Endometrial microvascular endothelial cells (primary cell): Measurements from ENCODE around the gene PTPRM. TPM values are rescaled to one million over a fixed set of nuclear protein-coding genes. Genes with fewer than 3 reads are reported as not detected.

Experiments used
- in situ Hi-C: cut with HindIII; loops from 2 replicates; pipeline ENCODE4 v1.10.0; 2017; ENCODE audit warnings: low sequenced_read_pairs, low pct_unique_long_range_greater_than_20kb; ENCODE audit errors: inconsistent ontology term
- total RNA-seq: library from RNA; depleted of rRNA; stranded (reverse); fragments of >200 nt; gene quantifications from one replicate; pipeline ENCODE4 v1.2.3, GENCODE V29; 2015; ENCODE audit errors: inconsistent ontology term

The PTPRM gene
- total RNA-seq, 1 donor from 2014 or later, result 59.6 TPM

GRCh38 chr18:8231316-8231715 lies 664.2 kb downstream of the PTPRM start:
- in situ Hi-C loops, result no loop called here

- in situ Hi-C loops, result no loop called here
Observed at GRCh38 chr18:8232791-8233190, 665.7 kb downstream of the PTPRM start.

- in situ Hi-C loops, result no loop called here
Observed at GRCh38 chr18:8235894-8236293, 668.8 kb downstream of the PTPRM start.

GRCh38 chr18:8238507-8238906 lies 671.4 kb downstream of the PTPRM start:
- in situ Hi-C loops, result no loop called here

GRCh38 chr18:8241731-8242130 lies 674.6 kb downstream of the PTPRM start:
- in situ Hi-C loops, result no loop called here

- in situ Hi-C loops, result no loop called here
Observed at GRCh38 chr18:8242151-8242696, 675.1 kb downstream of the PTPRM start.

GRCh38 chr18:8247700-8248099 lies 680.6 kb downstream of the PTPRM start:
- in situ Hi-C loops, result no loop called here

GRCh38 chr18:8248576-8248975 lies 681.5 kb downstream of the PTPRM start:
- in situ Hi-C loops, result no loop called here

- in situ Hi-C loops, result no loop called here
Observed at GRCh38 chr18:8249811-8250210, 682.7 kb downstream of the PTPRM start.

GRCh38 chr18:8252371-8252770 lies 685.3 kb downstream of the PTPRM start:
- in situ Hi-C loops, result no loop called here

- in situ Hi-C loops, result no loop called here
Observed at GRCh38 chr18:8253944-8254343, 686.8 kb downstream of the PTPRM start.

GRCh38 chr18:8254654-8255053 lies 687.5 kb downstream of the PTPRM start:
- in situ Hi-C loops, result no loop called here

GRCh38 chr18:8257851-8258434 lies 690.8 kb downstream of the PTPRM start:
- in situ Hi-C loops, result no loop called here

GRCh38 chr18:8260319-8260718 lies 693.2 kb downstream of the PTPRM start:
- in situ Hi-C loops, result no loop called here

- in situ Hi-C loops, result no loop called here
Observed at GRCh38 chr18:8260827-8261226, 693.7 kb downstream of the PTPRM start.

GRCh38 chr18:8261651-8262091 lies 694.6 kb downstream of the PTPRM start:
- in situ Hi-C loops, result no loop called here

- in situ Hi-C loops, result no loop called here
Observed at GRCh38 chr18:8262221-8262620, 695.1 kb downstream of the PTPRM start.

- in situ Hi-C loops, result no loop called here
Observed at GRCh38 chr18:8264116-8264515, 697.0 kb downstream of the PTPRM start.

GRCh38 chr18:8264861-8265411 lies 697.8 kb downstream of the PTPRM start:
- in situ Hi-C loops, result no loop called here

- in situ Hi-C loops, result no loop called here
Observed at GRCh38 chr18:8272254-8272653, 705.1 kb downstream of the PTPRM start.

- in situ Hi-C loops, result no loop called here
Observed at GRCh38 chr18:8274370-8274769, 707.3 kb downstream of the PTPRM start.
